ENCODE measurements around the gene TWSG1.
"Not testable (repeated sequence)": the region's sequence is repeated elsewhere in the genome, so short reads cannot be mapped to it uniquely, and the experiment has no call there.

TWSG1 gene

DNA sequence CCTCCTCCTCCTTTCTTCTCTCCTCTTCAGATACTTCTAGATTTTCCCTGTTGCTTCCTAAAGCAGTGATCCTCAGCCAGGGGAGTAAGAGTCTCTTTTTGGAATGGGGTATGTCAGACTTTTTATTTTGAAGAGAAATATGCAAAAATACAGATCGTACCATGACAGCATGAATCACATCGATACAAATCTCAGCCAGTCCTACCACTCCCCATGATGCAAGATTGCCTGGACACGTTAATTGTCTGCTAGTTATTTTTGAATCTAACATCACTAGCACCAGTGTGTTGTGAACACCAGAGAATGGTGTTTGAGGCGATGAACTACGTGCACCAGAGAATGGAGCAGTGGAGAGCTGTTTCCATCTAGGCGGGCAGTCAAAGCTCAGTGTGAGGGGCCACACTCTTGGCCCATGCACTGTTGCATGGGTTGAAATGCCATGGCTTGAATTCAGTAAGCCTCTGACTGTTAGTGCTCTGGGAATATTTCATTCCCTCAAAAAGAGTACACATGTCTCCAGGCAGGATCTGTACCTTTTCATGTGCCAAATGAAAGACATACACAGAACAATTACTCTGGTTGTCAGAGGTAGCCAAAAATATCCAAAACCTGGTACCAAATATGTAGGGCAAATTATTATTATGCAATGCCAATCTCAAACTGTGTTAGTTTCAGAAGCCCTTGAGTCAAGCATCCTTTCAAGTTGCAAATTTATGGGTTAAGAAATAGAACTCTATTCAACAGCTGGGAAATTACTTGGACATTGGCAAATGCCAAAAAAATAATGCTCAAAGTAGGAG, 94.5 kb downstream of the TWSG1 start:
- DNase-seq = no peak

DNA sequence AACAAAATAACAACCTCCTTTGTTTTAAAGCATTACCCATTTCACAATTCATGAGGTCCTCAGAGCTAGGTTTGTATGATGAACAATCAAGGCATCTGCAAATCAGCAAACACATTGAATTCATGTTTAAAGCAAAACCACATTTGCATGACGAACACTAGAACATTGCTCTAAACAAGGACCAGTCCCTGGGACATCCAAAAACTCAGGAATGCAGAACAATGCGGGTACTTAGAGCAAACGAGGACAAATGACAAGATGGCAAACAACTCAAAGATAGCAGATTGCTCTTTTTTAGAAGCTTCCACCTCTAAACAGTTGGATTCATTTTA, 95.1 kb downstream of the TWSG1 start:
- no peak for DNase-seq

DNA sequence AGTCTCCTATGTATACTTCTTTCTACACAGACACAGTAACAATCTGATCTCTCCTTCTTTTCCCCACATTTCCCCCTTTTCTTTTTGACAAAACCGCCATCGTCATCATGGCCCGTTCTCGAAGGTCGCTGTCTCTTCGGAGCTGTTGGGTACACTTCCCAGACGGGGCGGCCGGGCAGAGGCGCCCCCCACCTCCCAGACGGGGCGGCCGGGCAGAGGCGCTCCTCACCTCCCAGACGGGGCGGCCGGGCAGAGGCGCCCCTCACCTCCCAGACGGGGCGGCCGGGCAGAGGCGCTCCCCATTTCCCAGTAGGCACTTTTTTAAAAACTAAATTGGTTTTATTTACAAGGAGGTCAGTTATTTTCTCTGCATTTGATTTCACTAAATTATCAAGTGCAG, 95.7 kb downstream of the TWSG1 start:
- not testable (repeated sequence) for DNase-seq

DNA sequence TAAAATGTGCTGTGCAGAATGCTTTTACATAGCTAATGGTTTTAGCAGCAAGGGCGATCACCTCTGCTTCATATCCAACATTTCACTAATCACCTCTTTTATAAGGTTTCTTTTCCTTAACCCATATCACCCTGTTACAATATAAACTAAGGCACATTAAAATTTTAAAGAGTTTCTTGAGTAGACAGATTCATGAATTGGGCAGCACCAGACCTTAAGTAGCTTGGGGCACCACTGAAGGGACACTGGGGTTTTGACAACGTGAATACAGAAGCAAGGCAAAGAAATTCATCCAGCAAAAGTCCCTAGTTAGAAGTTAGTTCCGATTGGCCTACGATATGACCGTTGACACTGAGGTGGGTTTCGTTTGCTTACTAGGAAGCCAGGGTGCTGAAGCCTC, 96.7 kb downstream of the TWSG1 start:
- no peak for DNase-seq

DNA sequence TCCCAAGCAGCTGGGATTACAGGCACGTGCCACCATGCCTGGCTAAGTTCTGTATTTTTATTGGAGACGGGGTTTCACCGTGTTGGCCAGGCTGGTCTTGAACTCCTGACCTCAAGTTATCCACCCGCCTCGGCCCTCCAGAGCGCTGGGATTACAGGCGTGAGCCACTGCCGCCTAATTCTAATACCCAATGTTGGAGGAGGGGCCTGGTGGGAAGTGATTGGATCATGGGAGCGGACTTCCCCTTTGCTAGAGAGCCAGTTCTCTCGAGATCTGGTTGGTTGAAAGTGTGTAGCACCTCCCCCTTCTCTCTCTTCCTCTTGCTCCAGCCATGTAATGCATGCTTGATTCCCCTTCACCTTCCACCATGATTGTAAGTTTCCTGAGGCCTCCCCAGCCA, 98.5 kb downstream of the TWSG1 start:
- DNase-seq = not testable (repeated sequence)

DNA sequence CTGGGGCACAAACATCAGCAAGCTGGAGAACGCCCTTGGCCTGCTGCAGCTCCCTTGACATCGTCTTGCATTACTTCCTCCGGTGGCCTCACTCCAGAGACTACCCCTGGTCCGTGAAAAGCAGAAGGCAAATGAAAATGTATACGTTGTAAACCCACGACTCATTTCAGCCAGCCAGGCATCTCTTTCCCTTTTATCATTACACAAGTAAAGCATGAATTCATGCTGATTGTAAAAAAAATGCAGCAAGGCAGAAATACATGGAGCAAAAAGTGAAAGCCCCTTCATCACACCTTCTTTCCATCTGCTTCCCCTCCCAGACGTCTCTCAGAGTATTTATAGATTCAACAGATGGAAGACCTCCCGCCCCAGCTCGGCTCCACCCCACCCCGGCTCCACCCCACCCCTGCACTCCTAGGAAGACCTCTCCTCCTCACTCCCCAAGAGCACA, 99.1 kb downstream of the TWSG1 start:
- no peak for DNase-seq

DNA sequence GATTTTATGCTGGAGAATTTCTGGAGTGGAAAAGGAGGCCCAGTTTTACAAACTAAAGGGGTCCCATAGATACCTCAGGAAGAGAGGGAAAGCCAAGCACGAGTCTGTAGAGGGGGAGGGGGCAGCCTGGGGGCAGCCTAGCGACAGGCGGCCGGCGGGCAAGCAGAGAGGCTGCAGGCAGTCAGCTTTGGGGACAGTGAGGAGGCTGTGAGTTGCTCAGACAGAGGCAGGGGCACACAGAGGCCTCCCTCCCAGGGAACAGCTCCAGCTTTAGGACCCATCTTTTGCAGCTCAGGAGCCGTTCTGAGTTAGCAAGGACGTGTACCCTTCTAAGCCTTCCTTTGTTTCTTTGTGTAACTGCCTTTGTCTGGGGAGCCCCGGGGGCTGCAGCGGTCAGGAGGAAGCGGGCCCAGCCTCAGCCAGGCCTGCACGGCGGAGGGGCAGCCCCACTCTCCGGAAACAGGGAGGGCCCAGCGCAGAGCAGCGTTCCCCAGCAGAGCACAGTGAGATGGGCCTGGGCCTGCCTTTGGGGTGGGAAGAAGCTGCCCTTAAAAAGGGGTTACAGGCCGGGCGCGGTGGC, 99.6 kb downstream of the TWSG1 start:
- no peak for DNase-seq

DNA sequence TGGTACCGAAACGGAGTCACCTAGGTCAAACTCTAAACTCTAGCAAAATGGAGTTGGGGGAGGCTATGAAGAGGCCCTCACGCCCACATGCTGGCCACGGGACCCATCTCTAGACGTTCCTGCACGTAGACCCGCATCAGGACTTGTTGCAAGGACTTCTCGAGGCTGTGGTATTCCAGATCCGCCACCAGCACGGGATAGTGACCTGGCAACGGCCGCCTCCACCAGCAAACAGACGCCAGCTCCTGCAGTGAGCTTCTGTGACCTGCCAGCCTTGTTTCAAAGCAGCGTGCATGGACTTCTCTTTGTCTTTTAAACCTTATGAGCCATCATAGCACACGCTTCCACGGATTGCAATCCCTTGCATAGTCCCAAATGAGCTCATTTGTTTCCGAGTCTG, 100.5 kb downstream of the TWSG1 start:
- no peak for DNase-seq

DNA sequence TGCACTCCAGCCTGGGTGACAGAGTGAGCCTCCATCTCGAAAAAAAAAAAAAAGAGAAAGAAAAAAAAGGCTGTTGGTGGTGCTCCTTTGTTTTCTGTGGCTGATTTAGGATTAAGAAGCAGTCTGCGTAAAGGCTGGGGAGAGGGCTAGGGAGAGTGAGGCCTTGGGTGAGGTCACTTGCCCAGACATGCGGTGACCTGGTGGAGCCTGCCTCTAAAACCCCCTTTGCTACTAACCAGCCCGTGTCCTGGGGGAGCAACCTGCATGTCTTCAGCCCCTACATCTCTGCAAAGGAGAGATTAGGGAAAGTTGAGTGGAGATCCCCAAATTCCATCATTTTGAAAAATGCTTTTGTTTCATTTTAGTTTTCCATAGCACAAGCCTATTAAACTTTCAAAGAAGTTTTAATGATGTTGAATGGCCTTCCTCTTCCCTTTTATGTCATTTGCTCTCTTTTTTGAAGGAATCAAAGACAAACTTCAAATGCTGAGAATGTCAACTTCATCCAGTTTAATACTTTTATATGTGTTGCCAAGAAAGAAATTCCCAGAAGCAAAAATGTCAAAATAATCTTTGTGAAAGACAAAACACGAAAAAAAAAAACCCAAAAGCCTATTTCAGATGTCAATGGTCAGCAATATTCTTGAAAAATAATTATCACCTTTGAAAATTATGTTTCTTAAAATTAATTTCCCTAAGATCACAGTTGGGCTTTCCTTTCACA, 101.8 kb downstream of the TWSG1 start:
- no peak for DNase-seq

DNA sequence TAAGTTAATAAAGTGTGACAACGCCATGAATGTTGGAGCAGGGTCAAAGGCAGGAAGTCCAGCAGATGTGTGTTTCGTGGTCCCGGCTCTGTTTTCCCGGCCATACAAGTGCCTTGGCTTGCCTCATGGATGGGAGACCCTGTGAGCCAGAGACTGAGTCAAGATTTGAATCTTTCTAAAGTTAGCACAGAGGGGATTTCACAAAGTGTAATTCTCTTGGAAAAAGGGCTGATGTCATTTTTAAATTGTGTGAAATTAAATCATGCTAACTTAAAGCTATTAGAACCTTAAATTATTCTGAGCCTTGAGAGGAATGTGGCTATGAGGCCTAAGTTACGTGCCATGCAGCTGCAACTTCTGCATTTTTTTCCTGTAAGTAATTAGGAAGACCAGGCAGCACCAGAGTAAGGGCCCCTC, 102.5 kb downstream of the TWSG1 start:
- no peak for DNase-seq

DNA sequence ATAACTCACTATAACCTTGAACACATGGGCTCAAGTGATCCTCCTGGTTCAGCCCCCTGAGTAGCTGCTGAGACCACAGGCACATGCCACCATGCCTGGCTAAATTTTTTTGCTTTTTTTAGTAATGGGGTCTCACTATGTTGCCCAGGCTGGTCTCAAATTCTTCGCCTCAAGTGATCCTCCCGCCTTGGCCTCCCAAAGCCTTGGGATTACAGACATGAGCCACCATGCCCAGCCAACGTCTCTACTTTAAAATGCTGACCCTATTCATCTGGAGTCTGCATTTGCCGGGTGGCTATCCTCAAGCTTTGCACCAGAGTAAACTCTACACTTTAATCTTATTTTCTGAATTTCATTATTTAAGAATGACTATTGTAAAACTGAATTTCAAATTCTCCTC, 103.1 kb downstream of the TWSG1 start:
- DNase-seq = no peak

DNA sequence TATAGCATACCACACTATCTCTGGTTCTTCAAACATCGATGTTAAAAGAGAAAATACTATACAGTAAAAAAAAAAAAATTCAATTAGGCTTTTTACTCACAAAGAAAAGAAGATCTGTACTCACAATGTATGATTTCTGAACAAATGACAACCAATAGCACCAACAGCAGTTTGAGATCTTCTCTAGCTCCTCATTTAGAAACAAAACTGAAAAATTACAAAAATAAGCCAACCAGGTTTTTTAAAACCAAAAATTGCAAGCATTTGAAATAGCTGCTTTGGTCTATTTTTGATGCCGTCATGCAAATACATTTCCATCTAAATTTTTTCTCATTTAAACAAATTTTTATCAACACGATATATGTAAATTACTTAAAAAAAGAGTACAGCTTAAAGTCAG, 106.5 kb downstream of the TWSG1 start:
- DNase-seq = no peak

DNA sequence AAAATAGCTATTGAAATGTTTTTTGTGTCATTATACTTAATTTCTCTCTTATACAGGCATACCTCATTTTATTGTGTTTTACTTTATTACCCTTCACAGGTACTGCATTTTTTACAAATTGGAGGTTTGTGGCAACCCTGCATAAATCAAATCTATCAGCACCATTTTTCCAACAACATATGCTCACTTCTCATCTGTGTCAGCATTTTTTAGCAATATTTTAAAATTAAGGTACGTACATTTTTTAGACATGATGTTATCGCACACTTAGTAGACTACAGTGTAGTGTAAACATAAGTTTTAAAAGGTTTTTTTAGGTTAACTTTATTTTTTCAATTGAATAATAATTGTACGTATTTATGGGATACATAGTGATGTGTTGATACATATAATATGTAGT, 110.0 kb downstream of the TWSG1 start:
- no peak for DNase-seq

DNA sequence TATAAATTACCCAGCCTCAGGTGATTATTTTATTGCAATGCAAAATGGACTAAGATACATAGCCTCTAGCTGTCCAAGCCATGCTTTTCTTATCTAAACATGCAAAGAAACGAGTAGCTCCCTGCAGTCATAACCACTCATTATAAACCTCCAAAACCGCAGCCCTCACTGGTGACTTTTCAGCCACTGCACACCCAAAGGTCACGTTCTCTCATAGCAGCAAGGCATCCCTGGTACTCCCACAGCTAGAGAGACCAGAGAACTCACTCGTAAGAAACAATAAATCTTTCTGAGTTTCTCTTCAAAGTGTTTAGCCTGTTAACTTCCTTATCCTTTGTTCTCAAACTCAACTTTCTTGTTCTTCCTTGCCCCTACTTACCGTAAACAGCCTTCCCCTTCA, 112.3 kb downstream of the TWSG1 start:
- no peak for DNase-seq

DNA sequence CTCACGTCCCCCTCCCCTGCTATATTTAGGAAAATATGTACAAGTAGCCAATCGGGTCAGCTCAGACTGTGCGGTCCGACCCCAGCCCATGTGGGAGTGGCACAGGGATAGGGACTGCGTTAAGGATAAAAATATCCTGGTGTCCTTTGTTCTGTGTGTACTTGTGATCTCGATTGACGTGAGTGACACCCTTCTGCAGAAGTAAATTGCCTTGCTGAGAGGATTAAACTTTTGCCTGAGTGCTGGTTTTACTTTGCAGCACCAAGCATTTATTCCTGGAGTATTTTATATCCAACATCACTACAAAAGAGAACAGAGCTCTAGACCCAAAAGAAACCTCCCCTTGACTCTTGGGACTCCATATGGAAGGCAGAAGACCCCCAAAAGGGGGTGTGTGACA, 112.8 kb downstream of the TWSG1 start:
- no peak for DNase-seq

DNA sequence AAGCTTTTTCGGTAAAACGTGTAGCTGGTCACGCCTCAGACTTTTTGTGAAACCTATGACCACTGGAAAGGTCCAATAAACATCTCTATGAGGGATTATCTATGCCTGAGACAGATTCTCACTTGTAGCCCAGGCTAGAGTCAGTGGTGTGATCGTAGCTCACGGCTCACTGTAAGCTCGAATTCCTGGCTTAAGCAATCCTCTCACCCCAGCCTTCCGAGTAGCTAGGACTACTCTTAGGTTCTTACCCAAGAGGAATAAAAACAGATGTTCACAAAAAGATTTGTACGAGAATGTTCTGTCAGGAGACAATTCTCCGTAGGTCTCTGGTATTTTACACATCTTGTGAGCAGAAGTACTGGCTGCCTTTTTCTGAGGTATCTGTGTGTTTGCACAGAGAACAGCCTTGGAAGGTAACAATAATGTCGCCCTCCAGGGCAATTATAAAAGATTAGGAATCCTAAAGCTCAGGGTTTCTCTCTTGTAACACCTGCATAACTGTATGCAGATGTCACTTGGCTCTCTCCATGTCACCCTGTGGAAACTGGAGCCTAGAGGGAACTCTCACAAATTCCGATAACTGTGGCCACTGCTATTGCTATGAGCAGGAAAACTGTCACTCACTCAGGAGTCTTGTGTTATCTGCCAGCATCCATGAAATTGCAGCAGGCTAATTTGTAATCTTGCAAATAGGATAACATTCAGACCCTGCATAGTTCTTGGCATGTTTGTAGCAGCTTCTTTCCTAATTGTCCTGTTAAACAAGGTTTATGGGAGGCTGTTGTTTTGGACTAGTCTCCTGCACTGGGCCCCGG, 115.2 kb downstream of the TWSG1 start:
- DNase-seq = no peak

DNA sequence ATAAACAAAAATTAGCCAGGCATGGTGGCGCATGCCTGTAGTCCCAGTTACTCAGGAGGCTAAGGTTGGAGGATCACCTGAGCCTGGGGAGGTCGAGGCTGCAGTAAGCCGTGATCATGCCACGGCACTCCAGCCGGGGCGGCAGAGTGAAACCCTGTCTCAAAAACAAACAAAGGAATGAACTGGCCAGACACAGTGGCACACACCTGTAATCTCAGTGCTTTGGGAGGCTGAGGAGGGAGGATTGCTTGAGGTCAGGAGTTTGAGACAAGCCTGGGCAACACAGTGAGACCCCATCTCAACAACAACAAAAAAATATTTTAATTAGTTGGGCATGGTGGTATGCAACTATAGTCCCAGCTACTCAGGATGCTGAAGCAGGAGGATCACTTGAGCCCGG, 116.3 kb downstream of the TWSG1 start:
- not testable (repeated sequence) for DNase-seq
